ENCODE measurements around the gene C18orf54.
A peak's percentile ranks its signal among the peaks of the same experiment; 100 is the strongest.

C18orf54 gene

DNA sequence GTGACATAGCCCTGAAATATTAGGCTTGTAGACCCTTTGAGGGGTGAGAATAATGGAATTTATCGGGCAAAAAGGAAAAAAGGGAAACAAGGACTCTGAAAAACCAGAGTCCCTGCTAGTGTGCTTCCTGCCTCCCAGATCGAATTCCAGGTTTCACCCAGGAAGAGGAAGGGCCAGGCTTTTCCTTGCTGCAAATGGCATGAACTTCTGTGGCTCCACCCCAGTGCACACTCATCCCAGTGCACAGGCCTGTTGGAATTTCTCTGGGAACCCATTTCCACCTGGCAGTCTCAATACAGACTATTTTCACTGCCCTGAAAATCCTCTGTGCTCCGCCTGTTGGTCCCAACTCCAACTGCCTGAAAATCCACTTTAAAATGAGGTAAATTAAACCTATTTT, 29.9 kb downstream of the C18orf54 start:
- no peak for DNase-seq

DNA sequence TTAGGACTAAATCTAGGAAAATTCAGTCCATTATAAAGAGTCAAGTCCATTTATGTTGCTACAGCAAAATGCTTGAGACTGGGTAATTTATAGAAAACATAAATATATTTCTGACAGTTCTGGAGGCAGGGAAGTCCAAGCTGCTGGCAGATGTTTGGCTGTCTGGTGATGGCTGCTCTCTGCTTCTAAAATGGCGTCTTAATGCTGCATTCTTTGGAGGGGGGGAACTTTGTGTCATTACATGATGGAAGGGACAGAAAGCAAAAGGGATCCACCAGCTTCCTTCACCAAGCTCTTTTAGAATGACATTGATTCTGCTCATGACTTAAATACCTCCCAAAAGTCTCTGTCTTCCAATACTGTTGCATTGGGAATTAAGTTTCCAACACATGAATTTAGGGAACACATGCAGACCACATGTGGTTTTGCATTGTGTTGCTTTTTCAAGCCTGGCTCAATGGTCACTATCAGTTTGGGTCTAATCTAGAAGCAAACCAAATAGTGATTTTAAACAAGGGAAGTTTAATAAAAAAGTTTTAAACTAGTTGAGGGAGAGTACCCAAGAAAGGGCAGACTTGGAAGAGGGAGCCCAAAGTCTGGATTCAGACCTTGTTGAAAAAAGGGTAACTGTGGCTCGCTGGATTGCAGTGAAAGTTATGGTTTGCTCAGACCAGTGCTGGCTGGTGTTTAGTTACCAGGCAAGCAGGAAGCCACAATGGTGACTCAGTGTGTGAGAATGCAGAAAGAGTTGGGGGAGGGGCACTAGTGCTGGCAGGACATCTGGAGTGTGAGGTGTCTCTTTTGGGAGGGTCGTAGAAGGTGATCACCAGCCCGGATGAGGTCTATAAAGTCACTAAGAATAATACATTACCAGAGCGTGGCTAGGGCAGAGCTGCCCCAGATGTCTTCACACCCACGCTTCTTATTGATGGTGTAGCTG, 30.8 kb downstream of the C18orf54 start:
- DNase-seq = no peak

DNA sequence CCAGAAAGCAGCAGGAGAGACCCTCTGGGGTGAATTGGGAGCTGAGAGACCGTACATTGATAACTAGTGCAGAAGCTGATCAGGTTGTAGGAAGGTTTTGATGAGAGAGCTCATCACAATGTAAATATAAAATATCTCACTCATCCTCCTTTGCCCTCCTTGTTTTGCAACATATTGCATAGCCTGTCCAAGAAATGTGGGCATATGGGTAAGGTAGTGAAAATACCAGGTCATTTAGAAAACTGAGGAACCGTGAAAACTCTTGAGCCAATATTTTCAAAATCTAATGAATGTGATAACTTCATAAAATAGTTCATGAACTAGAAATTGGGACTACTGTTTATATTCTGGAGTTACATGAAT, 31.4 kb downstream of the C18orf54 start:
- DNase-seq = no peak

DNA sequence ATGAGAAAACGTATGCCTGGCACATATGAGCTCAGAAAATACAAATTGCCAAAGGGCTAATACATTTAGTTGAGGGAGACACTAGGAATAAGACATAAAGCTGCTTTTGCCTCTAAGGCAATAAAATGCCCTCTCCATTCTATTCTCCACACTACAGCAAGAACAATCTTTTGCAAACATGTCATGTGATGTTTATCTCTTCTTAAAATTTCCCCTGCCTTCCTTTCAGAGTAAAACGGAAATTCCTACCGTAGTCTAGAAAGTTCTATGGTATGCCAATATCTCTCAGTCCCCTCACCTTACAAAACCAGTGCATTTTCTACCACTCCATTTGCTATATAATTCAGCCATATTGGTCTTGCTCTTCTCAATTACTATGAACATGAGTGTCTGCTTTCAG, 33.1 kb downstream of the C18orf54 start:
- no peak for DNase-seq

DNA sequence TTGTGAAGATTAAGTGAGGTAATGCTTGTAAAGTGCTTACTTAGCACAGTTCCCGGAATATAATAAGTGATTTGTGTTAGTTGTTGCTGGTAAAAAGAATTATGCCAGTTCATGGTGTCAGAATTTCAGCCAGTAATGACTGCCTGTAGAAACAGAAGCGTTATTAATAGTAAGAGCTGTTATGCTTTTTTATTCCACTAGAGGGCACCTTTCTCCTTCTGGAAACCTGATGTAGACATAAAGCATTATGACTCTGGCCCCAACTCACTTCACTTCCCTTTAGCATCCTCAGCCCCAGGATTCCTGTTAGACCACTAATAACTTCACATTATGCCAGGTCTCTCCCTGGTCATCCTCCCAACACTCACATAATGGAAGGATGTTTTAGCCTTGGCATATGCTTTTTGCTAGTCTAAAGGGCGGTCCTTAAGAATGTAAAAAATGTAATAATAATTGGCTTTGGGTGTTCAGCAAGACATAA, 34.9 kb downstream of the C18orf54 start:
- peak; percentile 29 for DNase-seq

- no peak for DNase-seq
Measured at GRCh38 chr18:54393648-54394294, 36.1 kb downstream of the C18orf54 start.

DNA sequence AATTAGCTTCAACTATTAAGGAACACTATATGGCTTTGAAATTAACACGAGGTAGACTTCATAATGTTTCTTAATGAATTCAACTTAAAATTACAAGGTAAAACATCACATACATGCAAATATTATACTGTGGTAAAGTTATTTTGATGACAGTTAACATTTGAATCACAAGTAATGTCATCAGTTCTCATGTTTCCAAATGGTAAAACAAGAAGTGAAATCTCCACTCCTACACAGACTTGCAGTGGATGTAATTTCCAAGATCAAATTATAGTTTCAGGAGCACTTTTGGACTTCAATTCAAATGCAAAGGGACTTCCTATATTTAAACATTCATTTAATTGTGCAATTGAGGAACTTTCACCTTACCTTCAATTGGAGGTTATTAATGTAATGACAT, 39.1 kb downstream of the C18orf54 start:
- DNase-seq = no peak

- DNase-seq = no peak
Measured at GRCh38 chr18:54405290-54405689, 47.6 kb downstream of the C18orf54 start.

GRCh38 chr18:54411781-54412180, 54.1 kb downstream of the C18orf54 start:
- DNase-seq = no peak

DNA sequence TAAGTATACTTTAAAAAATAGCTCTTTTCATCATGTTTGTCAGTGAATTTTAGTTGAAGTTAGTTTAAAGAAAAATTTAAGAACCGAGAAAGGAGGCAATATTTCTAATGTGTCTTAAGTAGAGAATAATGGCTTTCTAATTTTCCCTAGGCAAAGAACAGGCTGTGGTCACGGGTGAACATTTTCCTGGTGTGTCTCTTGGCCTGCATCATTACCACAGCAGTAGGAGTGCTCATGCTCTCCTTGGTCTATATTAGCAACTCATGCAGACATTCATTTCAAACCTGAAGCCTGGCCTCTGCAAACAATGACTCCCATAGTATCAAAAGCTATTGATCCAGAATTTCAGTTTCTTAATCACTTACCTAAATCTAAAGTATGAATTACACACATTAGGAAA, 57.4 kb downstream of the C18orf54 start:
- DNase-seq = no peak

GRCh38 chr18:54416436-54416835, 58.7 kb downstream of the C18orf54 start:
- no peak for DNase-seq

GRCh38 chr18:54423831-54424230, 66.1 kb downstream of the C18orf54 start:
- DNase-seq = no peak

DNA sequence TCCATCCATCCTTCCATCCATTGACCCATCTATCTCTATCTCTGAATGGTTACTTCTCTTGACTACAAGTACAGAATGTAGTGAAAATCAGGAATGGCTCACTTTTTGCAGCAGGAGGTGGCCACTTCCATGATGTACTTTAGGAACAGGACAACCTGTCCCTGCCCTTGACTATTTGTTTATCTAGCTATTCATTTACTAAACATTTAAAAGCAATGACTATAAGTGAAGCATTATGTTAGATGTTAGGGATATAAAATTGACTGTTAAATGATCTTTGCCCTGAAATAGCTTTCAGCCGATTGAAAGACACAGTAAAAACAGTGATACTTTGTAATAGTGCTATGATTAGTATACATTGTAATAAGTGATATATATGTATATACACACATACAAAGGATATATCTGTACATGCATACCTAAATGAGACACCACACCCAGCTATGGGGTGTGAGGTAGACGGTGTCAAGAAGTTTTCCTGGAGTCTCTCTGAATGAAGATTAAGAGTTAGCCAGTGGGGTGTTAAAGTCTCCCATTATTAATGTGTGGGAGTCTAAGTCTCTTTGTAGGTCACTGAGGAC, 68.5 kb downstream of the C18orf54 start:
- DNase-seq = no peak
